GOT3 (cell line): ENCODE data around the gene LRRC27.

Experiments used
- DNase-seq: peaks from one replicate; lab custom pipeline; 2025; ENCODE audit warnings: mixed read lengths; lab: John Stamatoyannopoulos, UW

Gene LRRC27

DNA sequence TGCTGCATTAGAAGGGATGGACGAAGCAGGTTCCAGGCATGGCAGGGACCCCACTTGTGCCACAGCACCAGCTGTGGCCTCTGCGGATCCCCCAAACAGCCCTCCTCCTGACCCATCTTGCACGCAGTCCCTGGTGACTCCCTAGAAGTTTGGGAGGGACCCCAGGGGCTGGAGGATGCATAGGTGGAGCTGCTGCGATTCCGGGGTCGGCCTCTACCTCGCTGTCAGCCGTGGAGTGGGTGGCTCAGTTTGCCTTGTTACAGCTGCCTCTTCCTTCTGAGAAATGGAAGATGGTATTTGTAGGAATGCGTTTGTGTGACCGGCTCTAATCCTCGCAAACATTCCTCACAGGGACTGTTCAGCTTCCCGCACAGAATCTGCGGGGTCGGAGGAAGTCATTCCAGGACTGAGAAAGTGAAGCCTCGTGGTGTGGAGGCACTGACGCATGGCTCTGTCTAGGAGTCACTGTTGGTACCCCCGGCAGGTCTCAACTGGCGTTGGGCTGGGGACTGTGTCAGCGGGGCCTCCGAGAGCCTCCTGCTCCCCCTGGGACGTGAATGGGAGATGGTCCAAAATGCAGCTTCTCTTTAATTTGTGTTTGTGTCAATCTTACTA lies 82.5 kb downstream of the LRRC27 start:
- DNase-seq = no peak

DNA sequence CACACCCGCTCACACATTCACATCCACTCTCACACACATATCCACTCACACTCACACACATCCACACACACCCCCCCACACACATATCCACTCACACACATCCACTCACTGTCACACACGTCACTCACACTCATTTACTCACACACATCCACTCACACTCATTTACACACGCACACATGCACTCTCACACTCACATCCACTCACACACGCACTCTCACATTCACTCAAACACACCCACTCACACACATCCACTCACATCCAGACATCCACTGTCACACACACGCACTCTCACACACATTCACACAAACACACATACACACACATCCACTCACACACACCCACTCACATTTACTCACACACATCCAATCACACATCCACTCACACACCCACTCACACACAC lies 83.3 kb downstream of the LRRC27 start:
- DNase-seq = no peak

GRCh38 chr10:132415956-132416355 lies 84.0 kb downstream of the LRRC27 start:
- DNase-seq = no peak

DNA sequence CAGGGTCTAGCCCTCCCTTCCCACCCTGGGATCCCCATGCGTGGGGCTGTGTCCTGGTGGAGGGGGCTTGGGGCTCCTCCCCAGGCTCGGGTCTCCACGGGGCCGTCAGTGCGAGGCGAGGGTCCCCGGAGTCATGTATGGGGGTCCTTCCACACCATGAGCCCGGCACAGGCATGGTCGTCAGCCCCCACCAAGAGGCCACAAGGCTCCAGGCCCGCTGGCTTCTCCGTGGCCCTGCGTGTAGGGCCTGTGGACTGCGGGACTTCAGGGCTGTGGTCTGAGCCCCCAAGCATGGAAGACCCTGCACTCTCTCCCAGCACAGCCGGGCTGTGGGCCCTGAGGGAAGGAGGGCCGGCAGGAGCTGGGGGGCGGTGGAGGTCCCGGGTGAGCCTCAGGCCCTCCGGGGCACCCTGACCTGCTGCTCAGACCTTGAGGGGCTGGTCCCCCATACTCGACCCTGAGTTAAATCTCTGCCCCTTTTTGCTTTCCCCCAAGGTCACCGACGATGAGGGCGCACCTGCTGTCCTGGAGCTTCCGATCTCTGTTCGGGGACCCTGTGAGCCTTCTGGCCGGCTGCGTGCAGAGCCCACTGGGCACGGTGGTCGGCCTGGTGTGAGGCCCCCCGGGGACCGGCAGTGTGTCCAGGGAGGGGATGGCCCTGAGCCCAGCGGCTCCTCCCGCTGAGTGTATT lies 84.7 kb downstream of the LRRC27 start:
- no peak for DNase-seq

GRCh38 chr10:132417257-132417910 lies 85.4 kb downstream of the LRRC27 start:
- no peak for DNase-seq

DNA sequence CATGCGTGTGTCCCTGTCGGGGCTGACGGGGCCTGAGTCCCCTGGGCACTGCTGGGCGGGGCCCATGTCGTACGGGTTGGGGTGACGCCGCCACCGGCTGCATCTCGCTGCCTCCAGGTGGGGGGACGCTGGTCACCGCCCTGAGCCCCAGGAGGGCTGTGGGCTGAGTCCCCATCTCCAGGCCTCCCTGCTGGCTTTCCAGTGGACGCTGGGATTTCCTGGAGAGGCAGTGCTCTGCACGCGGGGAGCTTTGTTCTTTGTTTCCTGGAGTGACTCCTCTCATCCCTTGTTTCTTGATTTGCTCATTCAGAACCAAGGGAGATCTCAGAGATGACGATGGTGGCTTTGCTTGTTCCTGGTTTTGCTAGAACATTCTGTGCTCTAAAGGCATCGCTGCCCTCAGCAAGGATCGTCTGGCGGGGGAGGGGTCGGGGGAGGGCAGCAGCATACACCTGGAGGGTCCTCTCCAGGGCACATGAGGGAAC lies 86.0 kb downstream of the LRRC27 start:
- no peak for DNase-seq

DNA sequence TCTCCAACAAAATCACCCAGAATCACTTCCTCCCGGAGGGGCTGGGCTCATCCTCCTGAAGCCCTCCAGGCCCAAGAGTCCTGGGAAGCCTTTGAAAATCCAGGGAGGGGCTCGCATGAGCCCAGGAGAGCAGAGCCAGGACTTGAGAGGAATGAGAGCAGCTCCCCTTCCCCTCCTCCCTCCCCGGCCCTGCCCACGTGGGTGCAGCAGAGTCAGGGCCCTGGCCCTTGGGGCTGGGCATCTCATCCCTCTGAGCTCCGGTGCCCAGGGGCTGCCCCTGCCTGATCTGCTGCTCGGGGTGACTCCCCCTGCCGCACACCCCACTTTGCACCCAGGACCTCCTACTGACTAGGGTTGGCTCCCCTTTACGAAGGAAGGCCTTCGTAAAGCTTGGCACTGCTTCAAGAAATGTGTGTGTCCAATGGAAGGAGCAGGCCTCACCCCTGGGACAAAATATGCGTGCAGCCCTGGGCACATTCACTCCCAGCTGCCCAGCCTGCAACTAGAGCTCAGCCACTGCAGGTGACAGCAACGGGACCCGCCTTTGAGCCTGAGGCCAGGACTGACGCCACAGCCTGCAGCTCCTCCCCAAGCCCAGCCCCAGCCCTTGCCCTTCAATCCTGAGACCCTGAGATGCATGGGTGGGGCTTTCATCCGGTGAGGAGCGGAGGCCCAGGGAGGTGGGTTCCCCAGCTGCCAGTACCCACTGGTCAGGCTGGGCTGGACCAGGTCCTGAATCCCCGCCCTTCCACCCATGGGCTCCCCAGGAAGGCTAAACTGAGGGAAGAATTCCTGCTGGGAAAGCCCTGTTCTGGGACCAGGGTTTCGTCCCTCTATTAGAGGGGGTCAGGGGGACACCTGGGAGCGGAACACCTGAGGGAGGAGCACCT lies 86.8 kb downstream of the LRRC27 start:
- no peak for DNase-seq

DNA sequence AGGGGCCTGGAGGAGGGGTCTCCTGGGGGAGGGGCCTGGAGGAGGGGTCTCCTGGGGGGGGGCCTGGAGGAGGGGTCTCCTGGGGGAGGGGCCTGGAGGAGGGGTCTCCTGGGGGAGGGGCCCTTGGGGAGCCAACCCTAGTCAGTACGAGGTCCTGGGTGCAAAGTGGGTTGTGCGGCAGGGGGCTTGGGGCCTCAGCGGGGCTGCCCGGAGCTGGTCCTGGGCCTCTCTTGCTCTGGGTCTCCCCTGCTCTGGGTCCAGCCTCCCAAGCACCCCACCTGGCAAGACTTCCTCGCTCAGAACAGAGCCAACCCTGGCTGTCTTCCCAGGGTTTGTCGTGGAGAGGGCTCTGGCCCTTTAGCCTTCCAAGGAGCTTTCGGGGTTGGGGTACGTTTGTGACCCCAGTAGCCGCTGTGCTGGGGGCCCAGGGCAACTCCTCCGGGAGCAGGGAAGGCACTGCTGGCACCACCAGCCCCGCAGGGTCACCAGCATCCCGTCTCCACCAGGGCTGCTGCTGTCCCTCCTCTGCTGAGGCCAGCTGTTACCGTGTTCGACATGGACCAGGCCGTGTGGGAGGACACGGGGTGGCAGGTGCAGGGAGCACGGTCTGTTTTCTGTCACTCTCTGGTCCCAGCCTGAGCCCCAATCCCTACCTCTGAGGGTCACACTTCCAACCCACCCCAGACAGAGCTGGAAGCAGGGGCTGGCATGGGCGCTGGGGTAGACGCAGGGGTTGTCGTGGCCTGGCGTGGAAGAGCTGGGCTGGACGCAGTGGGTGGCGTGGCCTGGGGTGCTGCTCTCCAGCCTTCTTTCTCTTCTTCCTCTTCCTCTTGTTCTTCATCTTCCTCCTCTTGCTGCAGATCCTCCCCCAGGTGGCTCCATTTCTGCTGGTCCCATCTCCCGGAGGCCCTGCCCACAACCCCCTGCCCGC lies 87.8 kb downstream of the LRRC27 start:
- DNase-seq = no peak

DNA sequence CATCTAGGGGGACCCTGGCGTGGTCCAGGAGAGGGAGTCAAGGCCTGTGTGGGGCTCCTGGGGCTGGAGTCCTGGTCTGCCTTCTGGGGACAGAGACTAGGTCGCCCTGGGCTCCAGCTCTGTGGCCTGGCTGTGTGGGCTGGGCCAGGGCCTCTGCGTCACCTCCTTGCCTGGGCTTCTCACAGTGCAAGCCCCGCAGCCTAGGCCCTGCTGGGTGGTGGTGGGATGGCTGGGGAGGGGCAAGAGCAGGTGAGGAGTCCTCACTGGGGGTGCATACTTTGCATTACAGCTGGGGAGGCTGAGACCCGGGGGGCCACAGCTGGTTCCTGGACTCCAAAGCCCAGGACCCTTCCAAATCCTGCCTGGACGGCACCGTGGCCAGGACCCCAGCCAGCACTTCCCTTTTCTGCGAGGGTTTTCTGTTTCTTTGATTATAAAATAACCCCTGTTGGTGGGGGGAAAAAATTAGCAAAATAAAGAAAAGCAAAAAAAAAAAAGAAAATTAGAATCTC lies 88.5 kb downstream of the LRRC27 start:
- DNase-seq = no peak

GRCh38 chr10:132420981-132421846 lies 89.2 kb downstream of the LRRC27 start:
- no peak for DNase-seq

GRCh38 chr10:132421847-132422751 lies 90.1 kb downstream of the LRRC27 start:
- no peak for DNase-seq

DNA sequence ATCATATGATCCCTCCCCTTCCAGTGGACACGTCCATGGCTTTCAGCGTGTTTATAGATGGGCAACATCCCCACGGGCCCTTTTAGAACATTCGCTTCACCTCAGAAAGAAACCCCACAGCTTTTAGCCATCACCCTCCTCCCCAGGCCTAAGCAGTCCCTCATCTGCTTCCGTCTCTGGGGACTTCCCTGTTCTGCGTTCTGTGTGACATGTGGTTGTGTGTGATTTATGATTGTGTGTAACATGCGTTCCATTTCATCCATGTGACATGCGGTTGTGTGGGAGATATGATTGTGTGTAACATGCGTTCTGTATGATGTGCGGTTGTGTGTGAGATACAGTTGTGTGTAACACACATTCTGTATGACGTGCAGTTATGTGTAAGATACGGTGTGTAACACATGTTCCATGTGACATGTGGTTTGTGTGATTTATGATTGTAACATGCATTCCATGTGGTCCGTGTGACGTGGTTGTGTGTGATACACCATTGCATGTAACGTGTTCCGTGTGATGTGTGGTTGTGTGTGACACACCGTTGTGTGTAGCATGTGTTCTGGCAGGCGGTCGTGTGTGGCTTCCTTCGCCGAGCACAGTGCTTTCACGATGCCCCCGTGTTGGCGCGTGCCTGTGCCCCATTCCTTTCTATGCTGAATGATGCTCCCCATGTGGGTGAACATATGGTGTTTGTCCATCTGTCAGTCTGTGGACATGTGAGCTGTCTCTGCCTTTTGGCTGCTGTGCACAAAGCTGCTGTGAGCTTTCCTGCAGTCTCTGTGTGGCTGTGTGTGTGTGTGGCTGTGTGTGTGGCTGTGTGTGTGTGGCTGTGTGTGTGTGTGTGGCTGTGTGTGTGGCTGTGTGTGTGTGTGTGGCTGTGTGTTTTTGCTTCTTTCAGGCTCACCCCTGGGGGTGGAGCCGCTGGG lies 91.2 kb downstream of the LRRC27 start:
- DNase-seq = no peak

DNA sequence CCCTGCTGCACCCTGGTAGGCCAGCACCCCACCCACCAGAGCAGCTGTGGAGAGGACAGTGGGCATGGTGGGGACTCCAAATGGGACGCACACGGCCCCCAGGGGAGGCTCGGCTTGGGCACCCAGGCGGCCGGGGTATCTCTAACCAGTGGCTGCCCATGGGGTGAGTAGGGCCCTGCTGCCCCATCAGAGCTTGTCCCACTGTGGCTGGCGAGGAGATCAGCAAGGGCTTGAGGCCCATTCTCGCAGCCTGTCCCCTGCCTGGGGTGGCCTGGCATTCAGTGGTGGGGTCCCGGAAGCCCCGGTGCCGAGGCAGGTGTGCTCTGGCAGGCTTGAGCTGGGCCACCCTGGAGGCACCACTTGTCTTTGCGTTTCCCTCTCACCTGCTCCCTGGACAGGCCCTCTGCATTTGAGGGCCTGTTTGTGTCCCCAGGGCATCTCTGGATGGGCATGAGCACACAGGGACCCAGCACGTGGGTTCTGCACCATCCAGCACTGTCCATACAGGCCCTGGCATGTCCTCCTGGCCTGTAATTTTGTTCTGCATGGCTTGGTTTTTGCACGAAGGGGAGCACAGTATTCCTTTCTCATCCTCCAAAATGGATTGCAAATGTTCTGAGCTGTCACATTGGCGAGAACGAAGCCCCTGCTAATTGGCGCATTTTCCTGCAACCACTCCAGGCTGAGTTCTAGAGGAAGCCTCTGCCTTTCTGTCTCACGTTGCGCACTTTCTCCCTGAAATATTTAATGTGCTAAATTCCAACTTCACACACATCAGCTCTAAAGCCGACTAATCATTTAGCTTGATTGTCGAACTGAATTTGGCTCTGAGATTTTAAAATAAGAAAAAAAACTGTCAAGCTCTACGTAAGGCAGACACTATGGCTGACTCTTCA lies 92.2 kb downstream of the LRRC27 start:
- no peak for DNase-seq

DNA sequence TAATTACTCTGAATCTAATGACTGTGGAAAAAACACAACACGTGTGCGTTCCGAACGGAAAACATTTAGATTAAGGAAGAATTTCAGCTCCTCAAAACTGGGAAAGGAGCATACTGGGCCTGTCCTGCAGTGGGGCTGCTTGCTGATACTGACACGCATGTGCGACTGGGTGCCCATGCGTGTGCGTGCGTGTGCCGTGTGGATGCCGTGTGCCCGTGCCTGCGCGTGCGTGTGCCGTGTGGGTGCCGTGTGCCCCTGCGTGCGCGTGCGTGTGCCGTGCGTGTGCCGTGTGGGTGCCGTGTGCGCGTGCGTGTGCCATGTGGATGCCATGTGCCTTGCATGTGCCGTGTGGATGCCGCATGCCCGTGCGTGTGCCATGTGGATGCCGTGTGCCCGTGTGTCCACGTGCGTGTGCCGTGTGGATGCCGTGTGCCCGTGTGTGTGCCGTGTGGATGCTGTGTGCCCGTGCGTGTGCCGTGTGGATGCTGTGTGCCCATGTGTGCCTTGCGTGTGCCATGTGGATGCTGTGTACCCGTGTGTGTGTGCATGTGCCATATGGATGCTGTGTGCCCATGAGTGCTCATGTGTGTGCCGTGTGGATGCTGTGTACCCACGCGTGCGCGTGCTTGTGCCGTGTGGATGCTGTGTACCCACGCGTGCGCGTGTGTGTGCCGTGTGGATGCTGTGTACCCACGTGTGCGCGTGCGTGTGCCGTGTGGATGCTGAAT lies 93.2 kb downstream of the LRRC27 start:
- DNase-seq = no peak

GRCh38 chr10:132425757-132426155 lies 93.8 kb downstream of the LRRC27 start:
- no peak for DNase-seq
